GM23338 (cell line): ENCODE results near the gene HOTAIR.

Source experiments
- CREB1 ChIP-seq: fragments of 250-450 bp; sonication (Bioruptor Pico); IDR thresholded peaks from 2 replicates; pipeline ENCODE4 v1.5.0; 2020; ENCODE audit warnings: low read depth, mild to moderate bottlenecking, moderate library complexity
- CTCF ChIP-seq, 2 experiments: fragments of 200-600 bp in 1 of 2; sonication (generic) in 1 of 2; conservative IDR thresholded peaks; 2 replicates each; pipeline versions ENCODE4 v1.5.1 to v1.6.1; 2016 to 2017; ENCODE audit warnings: antibody characterized with exemption in 2 of 2, low read depth in 2 of 2, mild to moderate bottlenecking in 2 of 2, moderate library complexity in 1 of 2
- EZH2 ChIP-seq: fragments of 200-600 bp; sonication (generic); IDR thresholded peaks from one replicate; pipeline ENCODE4 v1.8.0; 2017; ENCODE audit warnings: antibody characterized with exemption, mild to moderate bottlenecking, low read depth; ENCODE audit not compliant: unreplicated experiment
- EZH2phosphoT487 ChIP-seq: fragments of 200-600 bp; sonication (generic); IDR thresholded peaks from one replicate; pipeline ENCODE4 v1.8.1; 2018; ENCODE audit warnings: antibody characterized with exemption; ENCODE audit not compliant: unreplicated experiment
- JUNB ChIP-seq: IDR thresholded peaks from one replicate; pipeline ENCODE4 v1.6.1; 2016; ENCODE audit warnings: antibody characterized with exemption; ENCODE audit not compliant: unreplicated experiment
- POLR2AphosphoS5 ChIP-seq: IDR thresholded peaks from 2 replicates; pipeline ENCODE4 v1.6.1; 2016; ENCODE audit warnings: antibody characterized with exemption, low read depth
- REST ChIP-seq: IDR thresholded peaks from one replicate; pipeline ENCODE4 v1.6.1; 2018; ENCODE audit warnings: antibody characterized with exemption; ENCODE audit not compliant: unreplicated experiment
- STAT1 ChIP-seq: IDR thresholded peaks from one replicate; pipeline ENCODE4 v1.6.1; 2016; ENCODE audit warnings: antibody characterized with exemption; ENCODE audit not compliant: unreplicated experiment

GRCh38 chr12:53961025-53961761, 13.6 kb downstream of the HOTAIR start:
- TF ChIP-seq POLR2AphosphoS5 (no peak), EZH2 (peak; percentile 94), CTCF (conservative IDR thresholded peaks at IDR 0.05; ENCODE audit: low read depth in 2 of 2) (peak; percentile 18 to 48; a peak in 3 of 4 replicates), EZH2phosphoT487 (peak; percentile 98), CREB1 (no peak), REST (no peak), JUNB (no peak), STAT1 (no peak)
